HG02571 (cell line): Measurements from ENCODE around the gene TMEM59.
A peak's percentile ranks its signal among the peaks of the same experiment; 100 is the strongest.
"Not testable (repeated sequence)": the region's sequence is repeated elsewhere in the genome, so short reads cannot be mapped to it uniquely, and the experiment has no call there.

Experiments
- ATAC-seq: cut with Tn5 transposase; IDR thresholded peaks from one replicate; pipeline ENCODE4 v1.9.1; 2021; ENCODE audit warnings: mild to moderate bottlenecking, moderate library complexity; ENCODE audit not compliant: unreplicated experiment

TMEM59 gene

GRCh38 chr1:54053745-54054437 is 887 bp upstream of the TMEM59 start:
- ATAC-seq, result no peak

- ATAC-seq, result peak; percentile 19
These were observed 522 bp downstream of the TMEM59 start for GRCh38 chr1:54052431-54052933.

- ATAC-seq, result no peak
These were observed 1.0 kb downstream of the TMEM59 start for GRCh38 chr1:54051933-54052430.

GRCh38 chr1:54050435-54050834 is 2.6 kb downstream of the TMEM59 start:
- ATAC-seq, result not testable (repeated sequence)

GRCh38 chr1:54047384-54048305 is 5.4 kb downstream of the TMEM59 start:
- ATAC-seq, result no peak

GRCh38 chr1:54046671-54047383 is 6.2 kb downstream of the TMEM59 start:
- no peak for ATAC-seq

GRCh38 chr1:54045496-54045895 is 7.5 kb downstream of the TMEM59 start:
- no peak for ATAC-seq

- no peak for ATAC-seq
These were observed 11.2 kb downstream of the TMEM59 start for GRCh38 chr1:54041806-54042205.

- no peak for ATAC-seq
These were observed 15.5 kb downstream of the TMEM59 start for GRCh38 chr1:54037476-54037875.

- ATAC-seq, result no peak
These were observed 24.4 kb downstream of the TMEM59 start for GRCh38 chr1:54028306-54029251.

- no peak for ATAC-seq
These were observed 25.2 kb downstream of the TMEM59 start for GRCh38 chr1:54027848-54028247.

- not testable (repeated sequence) for ATAC-seq
These were observed 28.2 kb downstream of the TMEM59 start for GRCh38 chr1:54024811-54025210.

- ATAC-seq, result no peak
These were observed 28.6 kb downstream of the TMEM59 start for GRCh38 chr1:54024358-54024757.

GRCh38 chr1:54019562-54020176 is 33.3 kb downstream of the TMEM59 start:
- not testable (repeated sequence) for ATAC-seq

- no peak for ATAC-seq
These were observed 34.4 kb downstream of the TMEM59 start for GRCh38 chr1:54018635-54019034.

- ATAC-seq, result no peak
These were observed 35.0 kb downstream of the TMEM59 start, which contains the start of gene LDLRAD1 for GRCh38 chr1:54017979-54018378. TSS of gene LDLRAD1 (minus strand) at chr1:54018186. CDS start at chr1:54018112, 74 bp downstream.

GRCh38 chr1:54016343-54017282 is 36.4 kb downstream of the TMEM59 start:
- ATAC-seq, result no peak

- no peak for ATAC-seq
These were observed 38.9 kb downstream of the TMEM59 start for GRCh38 chr1:54014009-54014629.
